Activated T-cell treated with anti-CD3 and anti-CD28 coated beads, Interleukin-2, amount 50 U/mL, for 4 hours (primary cell): ENCODE results near the gene MACROD2. TPM values are rescaled to one million over a fixed set of nuclear protein-coding genes. Genes with fewer than 3 reads are reported as not detected.

Experiments used
- ATAC-seq, 2 donors: fragments of 200-7000 bp; cut with Tn5 transposase; one replicate each; pipeline ENCODE4 v1.10.0; 2021
- DNase-seq: peaks from one replicate; pipeline ENCODE4 v3.0.0-alpha.2; 2020
- H3K27me3 Mint-ChIP-seq: one replicate; pipeline ENCODE4 v1.8.0; 2021; ENCODE audit warnings: low read depth, mixed read lengths
- H3K36me3 Mint-ChIP-seq: one replicate; pipeline ENCODE4 v1.8.0; 2022; ENCODE audit warnings: mixed read lengths; ENCODE audit not compliant: insufficient read depth
- H3K4me1 Mint-ChIP-seq: one replicate; pipeline ENCODE4 v1.8.0; 2021; ENCODE audit warnings: low read depth, mixed read lengths
- H3K4me3 Mint-ChIP-seq: one replicate; pipeline ENCODE4 v1.8.0; 2021; ENCODE audit warnings: mild to moderate bottlenecking, moderate library complexity, mixed read lengths
- H3K9me3 Mint-ChIP-seq: one replicate; pipeline ENCODE4 v1.8.0; 2021; ENCODE audit warnings: mixed read lengths
- total RNA-seq, 3 donors: library from RNA; stranded (reverse); gene quantifications; one replicate each; pipeline ENCODE4 v1.2.1, GENCODE V29; 2021

Gene MACROD2
- total RNA-seq, 3 donors from 2014 or later = 0.10 TPM; not detected in 2

DNA sequence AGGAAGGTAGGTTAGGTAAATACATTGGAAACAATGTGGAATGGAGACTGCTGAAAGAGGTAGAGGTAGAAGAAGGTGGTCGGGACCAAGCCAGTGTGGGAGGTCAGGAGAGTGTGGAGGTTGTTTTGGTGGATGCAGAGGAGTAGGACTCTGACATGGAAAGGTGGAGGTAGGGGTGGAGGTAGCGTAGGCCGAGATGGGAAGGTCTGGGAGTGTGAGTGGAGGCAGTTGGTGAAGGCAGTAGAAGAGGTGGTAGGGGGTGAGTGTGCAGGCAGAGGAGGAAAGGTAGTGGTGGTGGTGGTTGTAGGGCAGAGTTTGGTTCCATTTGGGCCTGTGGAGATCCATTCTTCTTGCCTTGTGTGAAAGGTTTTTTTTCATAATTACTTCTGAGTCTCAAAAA is 941.7 kb downstream of the MACROD2 start:
- ATAC-seq = no peak
- H3K4me1 Mint-ChIP-seq = no peaks in the 10 kb centered on the region
- H3K36me3 Mint-ChIP-seq = no peaks in the 10 kb centered on the region
- peaks cover 27% of the 10 kb centered on the region for H3K9me3 Mint-ChIP-seq
- no peaks in the 10 kb centered on the region for H3K27me3 Mint-ChIP-seq
- H3K4me3 Mint-ChIP-seq = no peak overlapping the region
- DNase-seq = no peak

DNA sequence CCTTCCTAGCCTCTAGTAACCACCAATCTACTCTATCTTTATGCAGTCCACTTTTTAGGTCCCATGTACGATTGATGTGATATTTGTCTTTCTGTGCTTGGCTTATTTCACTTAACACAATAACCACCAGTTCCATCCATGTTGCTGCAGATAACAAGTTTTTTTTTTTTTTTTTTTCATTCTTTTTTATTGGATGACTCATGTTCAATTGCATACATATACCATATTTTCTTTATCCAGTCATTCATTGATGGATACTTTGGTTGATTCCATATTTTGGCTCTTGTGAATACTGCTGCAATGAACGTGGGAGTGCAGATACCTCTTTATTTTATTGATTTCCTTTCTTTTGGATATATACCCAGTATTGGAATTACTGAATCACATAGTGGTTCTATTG is 942.5 kb downstream of the MACROD2 start:
- DNase-seq (no peak), ATAC-seq (no peak)
- Mint-ChIP-seq H3K4me1 (no peaks in the 10 kb centered on the region), H3K36me3 (no peaks in the 10 kb centered on the region), H3K27me3 (no peaks in the 10 kb centered on the region), H3K9me3 (peaks cover 32% of the 10 kb centered on the region), H3K4me3 (no peak overlapping the region)

GRCh38 chr20:14947536-14947935 is 952.2 kb downstream of the MACROD2 start:
- no peak for ATAC-seq
- Mint-ChIP-seq H3K9me3 (peaks cover 9% of the 10 kb centered on the region), H3K4me3 (no peak overlapping the region), H3K4me1 (no peaks in the 10 kb centered on the region), H3K27me3 (no peaks in the 10 kb centered on the region), H3K36me3 (no peaks in the 10 kb centered on the region)
- no peak for DNase-seq

GRCh38 chr20:14947946-14948345 is 952.6 kb downstream of the MACROD2 start:
- Mint-ChIP-seq H3K4me1 (no peaks in the 10 kb centered on the region), H3K9me3 (peaks cover 5% of the 10 kb centered on the region), H3K27me3 (no peaks in the 10 kb centered on the region), H3K36me3 (no peaks in the 10 kb centered on the region), H3K4me3 (no peak overlapping the region)
- ATAC-seq (no peak), DNase-seq (no peak)

DNA sequence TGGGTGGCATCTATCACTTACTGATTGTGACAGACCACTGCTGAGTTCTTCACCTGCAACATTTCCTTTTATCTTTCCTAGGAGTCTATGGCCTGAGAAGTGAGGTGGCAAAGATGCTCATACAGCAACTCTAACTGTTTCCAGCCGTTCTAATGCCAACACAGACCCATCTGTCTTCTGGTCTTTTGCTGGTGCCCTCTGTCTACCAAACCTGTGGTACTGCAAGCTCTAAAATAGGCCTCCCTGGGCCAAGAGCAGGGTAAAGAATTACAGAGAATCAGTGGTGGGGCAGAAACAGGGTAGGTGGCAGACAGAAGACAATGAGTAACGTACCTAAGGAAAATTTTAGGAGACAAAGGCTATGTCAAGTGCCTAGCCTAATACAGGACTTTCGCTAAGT is 953.1 kb downstream of the MACROD2 start:
- no peak for DNase-seq
- no peaks in the 10 kb centered on the region for H3K27me3 Mint-ChIP-seq
- no peak overlapping the region for H3K4me3 Mint-ChIP-seq
- no peaks in the 10 kb centered on the region for H3K36me3 Mint-ChIP-seq
- no peak for ATAC-seq
- no peaks in the 10 kb centered on the region for H3K4me1 Mint-ChIP-seq
- peaks cover 4% of the 10 kb centered on the region for H3K9me3 Mint-ChIP-seq

DNA sequence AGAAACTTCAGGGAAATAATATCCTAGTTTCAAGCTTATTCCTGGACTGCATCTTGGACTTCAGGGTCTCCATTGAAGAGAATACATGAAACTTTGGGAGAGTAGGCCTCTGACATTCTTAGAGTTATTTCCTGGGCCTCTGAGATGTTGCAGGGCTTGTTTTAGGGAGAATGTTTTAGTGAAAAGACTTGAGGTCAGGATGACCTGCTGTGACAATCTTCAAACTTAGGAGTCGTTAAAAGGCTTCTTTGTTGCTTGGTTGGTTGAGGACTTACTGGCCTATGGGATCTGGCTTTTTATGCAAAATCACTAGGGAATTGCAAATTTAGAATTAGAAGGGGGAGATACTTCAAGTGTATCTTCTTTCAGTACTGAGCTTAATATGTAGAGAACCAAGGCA is 955.3 kb downstream of the MACROD2 start:
- DNase-seq (no peak), ATAC-seq (no peak)
- no peak overlapping the region for H3K4me3 Mint-ChIP-seq
- no peaks in the 10 kb centered on the region for H3K36me3 Mint-ChIP-seq
- peaks cover 4% of the 10 kb centered on the region for H3K9me3 Mint-ChIP-seq
- no peaks in the 10 kb centered on the region for H3K27me3 Mint-ChIP-seq
- no peaks in the 10 kb centered on the region for H3K4me1 Mint-ChIP-seq

- ATAC-seq (no peak), DNase-seq (no peak)
- Mint-ChIP-seq H3K9me3 (peaks cover 3% of the 10 kb centered on the region), H3K4me3 (no peak overlapping the region), H3K4me1 (no peaks in the 10 kb centered on the region), H3K36me3 (no peaks in the 10 kb centered on the region), H3K27me3 (no peaks in the 10 kb centered on the region)
Observed at GRCh38 chr20:14951105-14951504, 955.8 kb downstream of the MACROD2 start.

- Mint-ChIP-seq H3K36me3 (no peaks in the 10 kb centered on the region), H3K9me3 (peaks cover 3% of the 10 kb centered on the region), H3K4me3 (no peak overlapping the region), H3K27me3 (no peaks in the 10 kb centered on the region), H3K4me1 (no peaks in the 10 kb centered on the region)
- DNase-seq (no peak), ATAC-seq (no peak)
Observed at GRCh38 chr20:14951707-14952418, 956.5 kb downstream of the MACROD2 start.

DNA sequence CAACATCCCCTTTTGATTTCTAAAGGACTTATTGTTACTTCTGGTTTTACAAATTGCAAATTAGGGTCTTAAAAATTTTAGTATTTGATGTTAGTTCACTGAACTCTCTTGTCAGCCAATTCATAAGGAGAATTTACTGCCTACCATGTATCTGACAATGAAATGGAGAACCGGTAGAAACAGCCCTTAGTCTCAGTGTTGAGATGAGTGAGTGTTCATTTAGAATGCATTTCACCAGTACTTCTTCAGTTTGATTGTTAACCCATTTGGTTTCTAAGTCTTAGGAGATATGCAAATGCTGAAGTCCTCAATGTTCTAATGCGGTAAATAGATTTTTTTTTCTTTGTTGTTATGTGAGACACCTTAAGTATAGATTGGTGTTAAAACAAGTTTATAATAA is 958.4 kb downstream of the MACROD2 start:
- Mint-ChIP-seq H3K36me3 (no peaks in the 10 kb centered on the region), H3K9me3 (peaks cover 3% of the 10 kb centered on the region), H3K4me3 (no peak overlapping the region), H3K27me3 (no peaks in the 10 kb centered on the region), H3K4me1 (no peaks in the 10 kb centered on the region)
- ATAC-seq = no peak
- DNase-seq = no peak

DNA sequence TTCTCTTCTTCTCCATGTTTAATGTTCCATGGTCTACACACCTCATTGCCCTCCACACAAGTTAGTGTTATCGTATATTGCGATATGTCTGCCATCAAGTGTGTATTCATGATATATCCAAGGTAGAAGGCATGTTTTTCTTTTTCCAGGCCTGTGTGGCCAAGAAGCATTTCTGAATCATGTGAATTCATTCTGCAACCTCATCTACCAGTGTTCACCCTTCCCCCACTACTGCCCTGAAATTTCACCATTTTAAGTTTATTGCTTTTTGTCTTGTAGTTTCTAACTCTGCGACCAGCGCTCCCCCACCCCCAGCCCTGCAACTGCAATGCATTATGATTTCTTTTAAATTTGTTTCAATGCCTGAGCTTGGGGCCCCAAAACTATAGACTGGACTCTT is 960.1 kb downstream of the MACROD2 start:
- Mint-ChIP-seq H3K27me3 (no peaks in the 10 kb centered on the region), H3K4me3 (no peak overlapping the region), H3K36me3 (no peaks in the 10 kb centered on the region), H3K9me3 (peaks cover 7% of the 10 kb centered on the region), H3K4me1 (no peaks in the 10 kb centered on the region)
- ATAC-seq (no peak), DNase-seq (no peak)

GRCh38 chr20:14956026-14956425 is 960.7 kb downstream of the MACROD2 start:
- H3K9me3 Mint-ChIP-seq = peaks cover 7% of the 10 kb centered on the region
- DNase-seq (no peak), ATAC-seq (no peak)
- H3K27me3 Mint-ChIP-seq = no peaks in the 10 kb centered on the region
- no peaks in the 10 kb centered on the region for H3K4me1 Mint-ChIP-seq
- H3K36me3 Mint-ChIP-seq = no peaks in the 10 kb centered on the region
- H3K4me3 Mint-ChIP-seq = no peak overlapping the region

- Mint-ChIP-seq H3K4me1 (no peaks in the 10 kb centered on the region), H3K36me3 (no peaks in the 10 kb centered on the region), H3K9me3 (peaks cover 7% of the 10 kb centered on the region), H3K27me3 (no peaks in the 10 kb centered on the region), H3K4me3 (no peak overlapping the region)
- ATAC-seq = no peak
- DNase-seq = no peak
Observed at GRCh38 chr20:14956538-14956937, 961.2 kb downstream of the MACROD2 start.

DNA sequence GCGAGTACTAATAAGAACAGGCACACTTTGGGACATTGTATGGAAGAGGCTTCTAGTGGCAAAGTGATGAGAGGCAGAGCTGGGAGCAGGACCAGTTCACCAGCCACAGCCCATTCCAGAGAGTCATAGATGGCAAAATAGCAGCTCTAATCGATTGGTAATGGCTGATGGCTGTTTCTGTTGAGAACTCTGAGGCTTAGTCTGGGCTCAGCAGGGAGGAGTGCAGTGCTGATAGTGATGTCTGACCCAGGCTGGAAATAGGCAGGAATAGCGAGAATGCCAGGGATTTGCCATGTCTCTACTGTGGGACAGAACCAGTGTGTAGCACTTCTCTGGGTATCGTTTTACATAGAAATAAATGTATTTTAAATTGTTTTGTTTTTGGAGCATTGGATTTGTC is 962.1 kb downstream of the MACROD2 start:
- no peaks in the 10 kb centered on the region for H3K27me3 Mint-ChIP-seq
- peaks cover 7% of the 10 kb centered on the region for H3K9me3 Mint-ChIP-seq
- ATAC-seq = no peak
- H3K4me3 Mint-ChIP-seq = no peak overlapping the region
- no peaks in the 10 kb centered on the region for H3K36me3 Mint-ChIP-seq
- no peaks in the 10 kb centered on the region for H3K4me1 Mint-ChIP-seq
- no peak for DNase-seq

DNA sequence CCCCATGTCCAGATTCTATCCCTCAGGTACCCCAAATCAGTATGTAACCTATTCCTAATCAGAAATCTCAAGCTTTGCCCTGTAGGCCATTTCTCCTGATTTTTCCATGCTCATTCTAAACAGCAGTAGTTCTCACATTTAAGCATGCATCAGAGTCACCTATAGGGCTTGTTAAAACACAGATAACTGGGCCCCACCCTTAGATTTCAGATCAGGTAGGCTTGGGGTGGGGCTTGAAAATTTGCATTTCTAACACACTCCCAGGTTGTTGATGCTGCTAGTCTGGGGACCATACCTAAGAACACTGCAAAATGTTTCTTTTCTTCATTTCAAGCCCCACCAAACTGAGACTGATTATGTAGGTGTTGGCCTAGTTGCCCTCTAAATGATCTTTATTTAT is 963.3 kb downstream of the MACROD2 start:
- Mint-ChIP-seq H3K4me1 (no peaks in the 10 kb centered on the region), H3K4me3 (no peak overlapping the region)

GRCh38 chr20:14959506-14960475 is 964.5 kb downstream of the MACROD2 start:
- H3K36me3 Mint-ChIP-seq = no peaks in the 10 kb centered on the region
- no peaks in the 10 kb centered on the region for H3K27me3 Mint-ChIP-seq
- DNase-seq (no peak), ATAC-seq (no peak)
- no peaks in the 10 kb centered on the region for H3K4me1 Mint-ChIP-seq
- H3K9me3 Mint-ChIP-seq = peaks cover 9% of the 10 kb centered on the region
- no peak overlapping the region for H3K4me3 Mint-ChIP-seq

More for the DNA sequence above, 963.3 kb downstream of the MACROD2 start:
- Mint-ChIP-seq H3K9me3 (peaks cover 7% of the 10 kb centered on the region), H3K27me3 (no peaks in the 10 kb centered on the region), H3K36me3 (no peaks in the 10 kb centered on the region)
- ATAC-seq = no peak
- no peak for DNase-seq
